Ascending aorta (tissue), 2 donors: ENCODE data around the gene TMEM235. TPM values are rescaled to one million over a fixed set of nuclear protein-coding genes. Genes with fewer than 3 reads are reported as not detected.
"Not testable (repeated sequence)": the region's sequence is repeated elsewhere in the genome, so short reads cannot be mapped to it uniquely, and the experiment has no call there.

ENCODE experiments used
- DNase-seq, 2 donors: peaks; one replicate each; pipeline ENCODE4 v3.0.0-alpha.2; 2019; ENCODE audit warnings: low spot score in 2 of 2
- H3K27ac ChIP-seq, 2 donors: fragments of 200-600 bp; sonication (generic); one replicate each; pipeline ENCODE4 v1.5.1; 2016 to 2017; ENCODE audit warnings: mild to moderate bottlenecking in 1 of 2
- H3K27me3 ChIP-seq: fragments of 200-600 bp; sonication (generic); one replicate; pipeline ENCODE4 v1.5.1; 2017
- H3K36me3 ChIP-seq, 2 donors: fragments of 200-600 bp; sonication (generic); one replicate each; pipeline ENCODE4 v1.5.1; 2016
- H3K4me1 ChIP-seq, 2 donors: fragments of 200-600 bp; sonication (generic); one replicate each; pipeline ENCODE4 v1.5.1; 2016 to 2017; ENCODE audit warnings: mild to moderate bottlenecking in 1 of 2
- H3K4me3 ChIP-seq, 2 donors: fragments of 200-600 bp; sonication (generic); one replicate each; pipeline ENCODE4 v1.5.1; 2016 to 2017; ENCODE audit warnings: mild to moderate bottlenecking in 1 of 2
- H3K9me3 ChIP-seq, 2 donors: fragments of 200-600 bp; sonication (generic); one replicate each; pipeline ENCODE4 v1.5.1; 2016
- CTCF ChIP-seq, 3 experiments: fragments of 200-600 bp in 2 of 3; fragments of 450-650 bp in 1 of 3; sonication (generic) in 2 of 3; IDR thresholded peaks; one replicate each; pipeline ENCODE4 v1.5.1; 2016 to 2019; ENCODE audit warnings: antibody characterized with exemption in 3 of 3, mild to moderate bottlenecking in 1 of 3, moderate library complexity in 1 of 3
- intact Hi-C: fragments of 100-400 bp; cut with DNase I; formaldehyde crosslinking; loops from one replicate; pipeline ENCODE4 v1.15.1; 2023
- total RNA-seq: library from RNA; depleted of rRNA; stranded (reverse); fragments of >200 nt; gene quantifications from one replicate; pipeline ENCODE4 v1.1.0, GENCODE V29; 2016

TMEM235 gene
- total RNA-seq, 1 donor from 2014 or later: not detected

GRCh38 chr17:78252701-78253635, 21.5 kb downstream of the TMEM235 start:
- H3K27ac ChIP-seq: no peak overlapping the region
- no peaks in the 10 kb centered on the region for H3K9me3 ChIP-seq
- DNase-seq: no peak
- H3K36me3 ChIP-seq: no peaks in the 10 kb centered on the region
- H3K4me1 ChIP-seq: peaks cover 0 to 5% of the 10 kb centered on the region in 2 donors
- intact Hi-C loops: loop anchor here (5.0 kb wide), 1 partner anchor 169 kb away; no protein-coding TSS in a partner anchor
- TF ChIP-seq CTCF (IDR thresholded peaks at IDR 0.05): no peak
- no peaks in the 10 kb centered on the region for H3K27me3 ChIP-seq
- peak overlapping the region in 1 of 2 donors; percentile 97 for H3K4me3 ChIP-seq

- intact Hi-C loops: loop anchor here (5.0 kb wide), 1 partner anchor 169 kb away; no protein-coding TSS in a partner anchor
- not testable (repeated sequence) for H3K9me3 ChIP-seq, H3K27ac ChIP-seq, H3K36me3 ChIP-seq, H3K27me3 ChIP-seq, DNase-seq, H3K4me1 ChIP-seq
- peak overlapping the region; percentile 95 to 97 for H3K4me3 ChIP-seq
Observed at GRCh38 chr17:78253636-78253945, 22.2 kb downstream of the TMEM235 start.

- DNase-seq: peak; percentile 27 to 91
- H3K27me3 ChIP-seq: no peaks in the 10 kb centered on the region
- H3K4me3 ChIP-seq: peak overlapping the region; percentile 95 to 97
- peak overlapping the region; percentile 75 to 76 for H3K27ac ChIP-seq
- H3K9me3 ChIP-seq: no peaks in the 10 kb centered on the region
- peaks cover 0 to 5% of the 10 kb centered on the region in 2 donors for H3K4me1 ChIP-seq
- no peaks in the 10 kb centered on the region for H3K36me3 ChIP-seq
- intact Hi-C loops: loop anchor here (5.0 kb wide), 1 partner anchor 168 kb away; no protein-coding TSS in a partner anchor
- TF ChIP-seq CTCF (IDR thresholded peaks at IDR 0.05): no peak
Observed at GRCh38 chr17:78253946-78254672, 22.7 kb downstream of the TMEM235 start.

- intact Hi-C loops: no loop called here
Observed at GRCh38 chr17:78255029-78255656, 23.7 kb downstream of the TMEM235 start.

GRCh38 chr17:78255953-78256706, 24.7 kb downstream of the TMEM235 start:
- no peaks in the 10 kb centered on the region for H3K36me3 ChIP-seq
- H3K4me1 ChIP-seq: peaks cover 0 to 5% of the 10 kb centered on the region in 2 donors
- TF ChIP-seq CTCF (IDR thresholded peaks at IDR 0.05): no peak
- no peak overlapping the region for H3K4me3 ChIP-seq
- no peaks in the 10 kb centered on the region for H3K27me3 ChIP-seq
- DNase-seq: no peak
- H3K27ac ChIP-seq: no peak overlapping the region
- intact Hi-C loops: no loop called here
- H3K9me3 ChIP-seq: no peaks in the 10 kb centered on the region

More at GRCh38 chr17:78255029-78255656, 23.7 kb downstream of the TMEM235 start:
- no peak for DNase-seq
- Histone ChIP-seq H3K4me3 (no peak overlapping the region), H3K36me3 (no peaks in the 10 kb centered on the region), H3K4me1 (peaks cover 0 to 5% of the 10 kb centered on the region in 2 donors), H3K27me3 (no peaks in the 10 kb centered on the region), H3K27ac (no peak overlapping the region), H3K9me3 (no peaks in the 10 kb centered on the region)
- TF ChIP-seq CTCF (IDR thresholded peaks at IDR 0.05): no peak
